ENCODE data around the gene ANKS4B.
A peak's percentile ranks its signal among the peaks of the same experiment; 100 is the strongest.

The ANKS4B gene

GRCh38 chr16:21301168-21301894 is 67.8 kb downstream of the ANKS4B start:
- peak; percentile 62 for DNase-seq

GRCh38 chr16:21301895-21302291 is 68.4 kb downstream of the ANKS4B start:
- no peak for DNase-seq

GRCh38 chr16:21302454-21302853 is 69.0 kb downstream of the ANKS4B start:
- DNase-seq = no peak

GRCh38 chr16:21302898-21303528 is 69.5 kb downstream of the ANKS4B start:
- DNase-seq = no peak
